Muscle of back (tissue), 11 donors: ENCODE data around the gene PIWIL1. TPM values are rescaled to one million over a fixed set of nuclear protein-coding genes. Genes with fewer than 3 reads are reported as not detected.

Experiments used
- DNase-seq, 3 donors: peaks; one replicate each; pipeline versions ENCODE4 v3.0.0 to v3.0.0-alpha.2; 2013
- polyA plus RNA-seq, 10 donors: library from polyadenylated mRNA; unstranded; fragments of 120-200 nt; gene quantifications; one replicate each; pipeline ENCODE4 v1.2.1, GENCODE V29; 2013; ENCODE audit not compliant: insufficient read length in 10 of 10

The PIWIL1 gene
- polyA plus RNA-seq, 10 donors, result 0.03 to 0.52 (median 0.16) TPM; not detected in 3

DNA sequence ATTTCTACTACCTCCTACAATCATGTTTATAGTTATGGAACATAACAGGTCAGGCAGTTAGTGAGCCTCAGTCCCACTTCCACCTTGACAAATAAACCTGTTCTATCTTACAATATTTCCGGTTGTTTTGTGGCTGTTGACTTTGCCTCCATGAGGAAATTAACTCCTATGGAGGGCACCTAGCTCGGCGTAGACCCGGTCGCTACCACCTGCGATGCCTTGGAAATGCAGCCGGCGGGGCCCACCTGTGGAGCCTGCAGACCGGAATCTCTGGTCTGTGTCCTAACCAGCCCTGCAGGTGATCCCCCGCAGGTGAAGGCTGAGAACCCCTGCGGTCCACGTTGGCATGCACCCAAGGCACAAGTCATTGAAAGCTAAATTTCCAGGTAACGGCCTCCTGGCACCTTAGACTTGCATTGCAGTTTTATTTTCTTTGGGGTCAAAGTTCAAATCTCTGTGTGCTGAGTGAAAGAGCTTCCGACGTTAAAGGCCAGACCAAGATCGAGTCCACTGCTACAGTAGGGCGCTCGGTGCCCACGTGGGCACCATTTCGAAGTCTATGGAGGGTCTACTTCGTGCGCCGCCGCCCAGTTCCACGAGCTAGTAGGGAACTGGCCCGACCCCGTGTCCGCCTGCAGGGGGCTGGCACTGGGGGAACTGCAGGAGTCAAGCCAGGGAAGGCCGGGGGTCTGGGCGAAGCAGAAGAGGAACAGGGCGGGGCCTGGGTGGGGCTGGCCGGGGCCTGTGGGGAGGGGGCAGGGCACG lies 782 bp upstream of the PIWIL1 start:
- DNase-seq, result no peak

- no peak for DNase-seq
Observed at GRCh38 chr12:130338794-130339601, 1.3 kb downstream of the PIWIL1 start.

DNA sequence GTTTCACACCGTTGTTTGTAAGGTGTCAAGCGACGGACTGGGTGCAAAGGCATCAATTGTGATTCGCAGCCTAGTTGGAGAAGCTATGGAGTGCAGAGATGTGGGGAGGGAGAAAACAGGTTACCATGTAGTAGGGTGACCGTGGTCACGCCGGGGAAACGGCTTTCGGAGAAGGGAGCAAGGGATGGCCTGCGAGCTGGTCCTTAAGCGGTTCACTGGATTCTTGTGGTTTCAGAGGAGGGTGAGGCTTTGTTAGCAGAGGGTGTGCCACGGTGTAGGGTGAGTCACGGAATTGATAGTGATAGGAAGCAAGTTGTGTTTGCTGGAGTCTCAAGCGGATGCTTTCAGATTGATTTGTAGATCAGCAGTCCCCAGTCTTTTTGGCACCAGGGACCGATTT lies 2.3 kb downstream of the PIWIL1 start:
- no peak for DNase-seq

DNA sequence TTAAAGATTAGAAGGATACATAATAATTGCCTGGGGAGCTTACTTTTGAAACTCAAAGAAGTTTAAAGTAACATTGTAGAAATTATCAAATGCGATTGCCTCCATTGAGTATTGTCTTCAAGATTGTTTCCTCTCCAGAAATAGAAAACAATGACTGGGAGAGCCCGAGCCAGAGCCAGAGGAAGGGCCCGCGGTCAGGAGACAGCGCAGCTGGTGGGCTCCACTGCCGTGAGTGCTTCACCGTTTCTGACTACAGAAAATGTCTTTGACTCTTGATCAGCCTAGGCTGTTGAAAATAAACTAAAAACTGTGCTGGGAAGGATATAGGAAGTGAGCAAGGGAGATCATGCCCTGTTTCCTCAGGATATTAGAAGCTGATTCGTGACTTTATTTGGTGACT lies 4.8 kb downstream of the PIWIL1 start:
- DNase-seq, result no peak

DNA sequence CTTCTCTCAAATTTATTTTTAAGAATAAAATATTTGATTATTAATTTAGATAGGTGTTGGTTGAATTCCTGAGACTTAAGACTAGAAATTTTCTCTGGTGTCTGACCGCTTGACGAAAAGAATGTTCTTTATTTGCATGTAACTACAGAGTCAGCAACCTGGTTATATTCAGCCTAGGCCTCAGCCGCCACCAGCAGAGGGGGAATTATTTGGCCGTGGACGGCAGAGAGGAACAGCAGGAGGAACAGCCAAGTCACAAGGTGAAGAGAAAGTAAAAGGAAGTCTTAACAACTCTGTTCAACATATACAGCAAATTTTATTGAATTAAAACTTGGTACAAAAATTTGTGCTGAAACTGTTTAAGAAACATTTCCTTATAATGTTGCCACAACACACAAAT lies 5.2 kb downstream of the PIWIL1 start:
- no peak for DNase-seq

GRCh38 chr12:130344529-130344928 lies 6.8 kb downstream of the PIWIL1 start:
- no peak for DNase-seq

- no peak for DNase-seq
Observed at GRCh38 chr12:130345292-130345691, 7.6 kb downstream of the PIWIL1 start.

DNA sequence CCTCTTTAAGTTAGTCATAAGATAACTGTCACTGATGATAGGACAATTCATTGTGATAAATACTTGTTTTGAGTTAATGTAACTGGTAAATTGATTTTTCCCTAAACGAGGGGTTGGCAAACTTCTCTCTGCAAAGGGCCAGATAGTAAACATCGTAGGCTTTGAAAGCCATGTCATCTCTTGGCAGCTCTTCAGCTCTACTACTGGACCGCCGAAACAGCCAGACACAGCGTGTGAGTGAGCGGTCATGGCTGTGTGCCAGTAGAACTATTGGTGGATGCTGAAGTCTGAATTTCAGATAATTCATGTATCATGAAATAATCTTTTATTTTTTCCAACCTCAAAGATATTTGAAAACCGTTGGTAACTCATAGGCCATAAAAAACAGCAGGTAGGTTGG lies 9.9 kb downstream of the PIWIL1 start:
- DNase-seq, result peak in 2 of 3 donors; percentile 1 to 36

DNA sequence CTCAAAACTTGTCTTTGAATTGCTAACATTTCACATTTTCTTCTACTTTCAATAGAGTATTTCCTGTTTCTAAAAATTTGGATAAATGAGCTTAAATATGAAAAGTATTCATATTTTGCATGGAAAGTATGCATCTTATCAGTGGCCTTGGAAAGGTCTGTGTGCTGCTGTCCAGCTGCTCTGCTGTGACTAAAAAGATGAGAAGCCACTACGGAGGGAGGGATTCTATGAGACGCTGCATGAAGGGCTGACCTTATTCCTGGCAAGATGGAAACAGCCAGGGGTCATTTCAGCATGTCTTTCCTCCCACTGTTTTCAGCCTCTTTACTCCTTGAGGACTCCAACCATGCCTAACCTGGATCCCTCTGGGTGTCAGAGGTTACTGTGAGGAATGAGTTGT lies 13.0 kb downstream of the PIWIL1 start:
- DNase-seq, result no peak

DNA sequence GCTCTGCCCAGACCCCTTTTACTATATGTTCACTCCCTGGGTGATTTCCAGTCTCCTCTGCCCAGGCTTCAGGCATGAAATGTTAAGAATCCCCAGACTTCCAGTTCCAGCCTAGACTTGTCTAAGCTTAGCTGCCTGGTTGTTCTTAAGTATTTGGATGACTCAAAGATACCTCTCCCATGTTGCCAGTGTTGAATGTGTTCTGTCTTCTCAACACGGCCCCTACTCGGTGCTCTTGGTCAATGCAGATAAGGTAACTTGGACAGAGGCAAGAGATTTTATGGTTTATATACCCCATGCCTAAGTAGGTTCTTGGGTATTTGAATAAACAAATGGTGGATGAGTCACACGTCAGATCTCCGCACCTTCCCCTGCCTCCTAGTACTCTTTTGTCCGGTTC lies 13.6 kb downstream of the PIWIL1 start:
- no peak for DNase-seq

DNA sequence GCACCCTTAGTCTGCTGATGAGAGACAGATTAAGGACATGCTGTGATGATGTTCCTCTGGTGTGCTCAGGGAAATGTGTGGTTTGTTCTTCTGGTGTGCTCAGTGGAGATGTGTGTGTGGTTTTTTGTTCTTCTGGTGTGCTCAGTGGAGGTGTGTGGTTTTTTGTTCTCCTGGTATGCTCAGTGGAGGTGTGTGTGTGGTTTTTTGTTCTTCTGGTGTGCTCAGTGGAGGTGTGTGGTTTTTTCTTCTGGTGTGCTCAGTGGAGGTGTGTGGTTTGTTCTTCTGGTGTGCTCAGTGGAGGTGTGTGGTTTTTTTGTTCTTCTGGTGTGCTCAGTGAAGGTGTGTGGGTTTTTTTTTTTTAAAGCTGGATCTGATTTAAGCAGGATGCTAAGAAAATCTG lies 15.4 kb downstream of the PIWIL1 start:
- no peak for DNase-seq

DNA sequence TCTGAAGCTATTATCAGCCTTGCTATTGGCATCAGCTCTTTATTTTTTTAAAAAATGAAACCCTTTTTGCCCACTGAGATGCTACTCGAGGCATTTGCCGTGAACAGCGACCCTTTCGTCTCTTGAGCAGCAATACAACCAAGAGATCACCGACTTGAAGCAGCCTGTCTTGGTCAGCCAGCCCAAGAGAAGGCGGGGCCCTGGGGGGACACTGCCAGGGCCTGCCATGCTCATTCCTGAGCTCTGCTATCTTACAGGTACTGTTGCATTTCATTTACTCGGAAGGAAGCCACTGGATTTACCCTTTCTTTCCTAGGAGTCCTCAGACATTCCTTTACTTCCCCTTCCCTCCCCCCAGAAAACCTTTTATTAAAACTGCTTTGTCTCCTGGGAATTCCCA lies 16.7 kb downstream of the PIWIL1 start:
- DNase-seq, result no peak

DNA sequence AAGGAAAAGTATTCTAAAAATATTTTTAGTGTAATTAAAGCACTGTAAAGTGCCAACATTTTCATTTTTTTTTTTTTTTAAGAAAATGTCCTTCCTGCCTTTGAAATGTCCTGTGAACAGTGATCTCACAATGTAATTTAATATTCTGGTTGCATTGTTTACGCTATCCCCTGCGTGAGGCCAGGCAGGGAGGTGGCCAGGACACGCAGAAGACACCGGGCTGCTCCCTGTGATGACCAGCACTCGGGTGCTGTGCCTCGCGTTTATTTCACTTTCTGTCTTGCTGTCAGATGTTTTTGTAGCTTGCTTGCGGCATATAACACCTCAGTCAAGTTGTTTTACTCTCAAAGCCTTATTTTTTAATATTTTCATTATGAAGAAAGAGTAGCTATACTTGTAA lies 18.5 kb downstream of the PIWIL1 start:
- DNase-seq, result no peak

DNA sequence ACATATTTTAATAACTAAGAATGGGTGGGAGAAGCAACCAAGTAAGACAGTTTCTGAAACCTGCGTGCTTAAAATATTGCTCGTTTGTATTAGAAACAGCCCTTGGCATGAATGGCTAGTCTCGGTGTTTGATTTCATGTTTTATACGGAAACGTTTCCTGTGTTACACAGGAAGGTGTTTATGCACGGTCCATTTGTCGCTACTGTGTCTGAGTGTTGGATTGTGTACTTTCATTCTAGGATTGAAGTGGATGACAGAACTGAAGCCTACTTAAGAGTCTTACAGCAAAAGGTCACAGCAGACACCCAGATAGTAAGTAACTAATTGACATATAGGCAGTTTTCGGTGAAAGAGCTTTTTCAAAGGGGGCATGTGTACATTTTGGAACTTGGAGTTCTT lies 19.6 kb downstream of the PIWIL1 start:
- DNase-seq, result no peak

DNA sequence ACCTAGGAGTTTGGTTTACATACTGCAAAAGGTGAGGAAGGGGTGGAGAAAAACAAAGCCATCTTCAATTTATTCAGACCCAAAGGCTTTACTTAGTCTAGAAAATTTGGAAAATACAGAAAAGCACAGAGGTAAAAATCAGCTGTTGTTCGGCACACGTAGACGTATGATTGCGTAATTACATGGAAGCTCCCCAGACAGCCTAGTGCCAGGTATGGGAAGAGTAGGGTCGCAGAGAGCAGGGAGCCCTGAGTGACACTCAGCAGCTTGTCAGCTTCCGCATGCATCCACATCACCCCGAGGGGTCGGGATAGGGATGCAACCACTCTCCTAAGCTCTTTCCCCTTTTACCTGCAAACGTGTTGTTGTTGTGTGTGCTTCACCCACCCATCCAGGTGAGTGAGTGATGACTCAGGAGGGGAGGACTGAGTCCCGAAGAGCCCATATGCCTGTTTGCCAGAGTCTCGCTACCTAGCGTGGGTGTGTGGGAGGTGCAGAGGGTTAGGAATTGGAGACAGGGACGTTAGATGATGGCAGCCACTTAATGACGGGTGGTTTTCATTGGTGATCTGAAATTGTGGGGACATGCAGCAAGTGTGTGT lies 20.1 kb downstream of the PIWIL1 start:
- DNase-seq, result no peak

DNA sequence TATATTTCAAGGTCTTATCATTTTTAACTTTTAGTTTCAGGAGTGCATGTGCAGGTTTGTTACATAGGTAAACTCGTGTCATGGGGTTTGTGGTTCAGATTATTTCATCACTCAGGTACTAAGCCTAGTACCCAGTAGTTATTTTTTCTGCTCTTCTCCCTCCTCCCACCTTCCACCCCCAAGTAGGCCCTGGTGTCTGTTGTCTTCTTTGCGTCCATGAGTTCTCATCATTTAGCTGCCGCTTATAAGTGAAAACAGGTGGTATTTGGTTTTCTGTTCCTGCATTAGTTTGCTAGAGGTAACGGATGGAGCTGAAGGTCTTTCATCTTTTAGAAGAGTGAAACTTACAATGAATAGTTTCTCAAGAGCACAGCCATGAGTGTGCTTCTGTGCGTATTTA lies 24.4 kb downstream of the PIWIL1 start:
- DNase-seq, result no peak

- DNase-seq, result no peak
Observed at GRCh38 chr12:130364578-130364977, 26.9 kb downstream of the PIWIL1 start.

DNA sequence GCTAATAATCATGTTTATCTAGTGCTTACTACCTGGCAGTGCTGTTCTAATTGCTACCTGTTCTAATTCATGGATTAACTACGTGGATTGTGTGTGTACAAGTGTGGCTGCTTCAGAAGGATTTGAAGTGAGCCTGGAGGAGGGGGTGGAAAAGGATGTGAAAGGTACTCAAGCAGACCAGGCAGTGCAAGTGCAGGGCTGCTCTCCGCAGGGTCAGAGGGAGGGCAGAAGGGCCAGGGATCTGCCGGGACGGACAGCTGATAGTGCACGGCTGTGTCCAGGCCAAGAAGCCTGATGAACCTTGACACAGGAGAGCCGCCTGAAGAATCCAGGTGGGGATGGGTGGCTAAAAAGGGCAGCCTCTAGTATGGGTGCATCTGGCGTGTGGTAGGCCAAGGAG lies 28.5 kb downstream of the PIWIL1 start:
- no peak for DNase-seq

GRCh38 chr12:130367003-130367402 lies 29.3 kb downstream of the PIWIL1 start:
- DNase-seq, result no peak

- DNase-seq, result no peak
Observed at GRCh38 chr12:130367523-130367922, 29.8 kb downstream of the PIWIL1 start.

GRCh38 chr12:130369816-130370215 lies 32.1 kb downstream of the PIWIL1 start:
- DNase-seq, result no peak

DNA sequence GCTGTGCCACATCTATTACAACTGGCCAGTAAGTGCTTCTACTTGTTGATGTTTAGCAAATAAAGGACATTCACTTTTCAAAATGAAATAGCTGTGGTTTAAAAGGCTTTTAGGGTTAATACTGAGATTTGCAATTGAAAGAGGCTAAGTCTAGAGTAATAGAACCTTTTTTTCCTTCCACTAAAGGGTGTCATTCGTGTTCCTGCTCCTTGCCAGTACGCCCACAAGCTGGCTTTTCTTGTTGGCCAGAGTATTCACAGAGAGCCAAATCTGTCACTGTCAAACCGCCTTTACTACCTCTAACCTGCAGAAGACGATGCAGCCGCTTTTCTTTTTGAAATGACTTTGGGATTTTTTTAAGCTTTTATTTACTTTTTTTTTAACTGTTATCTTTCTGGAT lies 33.6 kb downstream of the PIWIL1 start:
- DNase-seq, result no peak

- no peak for DNase-seq
Observed at GRCh38 chr12:130372936-130373335, 35.2 kb downstream of the PIWIL1 start.
